T47D (cell line): ENCODE data around the gene MMP25.

Source experiments
- DNase-seq, 2 experiments: peaks; one replicate each; pipeline versions ENCODE4 v3.0.0 to v3.0.0-alpha.2; 2011 to 2012; ENCODE audit warnings: low read depth in 1 of 2, low spot score in 1 of 2
- JUND ChIP-seq: IDR thresholded peaks from 2 replicates; pipeline ENCODE4 v1.6.1; 2012; ENCODE audit warnings: low read depth
- in situ Hi-C: cut with HindIII; loops from 2 replicates; pipeline ENCODE4 v1.10.0; 2016; ENCODE audit warnings: low sequenced_read_pairs, low pct_unique_long_range_greater_than_20kb

Gene MMP25

DNA sequence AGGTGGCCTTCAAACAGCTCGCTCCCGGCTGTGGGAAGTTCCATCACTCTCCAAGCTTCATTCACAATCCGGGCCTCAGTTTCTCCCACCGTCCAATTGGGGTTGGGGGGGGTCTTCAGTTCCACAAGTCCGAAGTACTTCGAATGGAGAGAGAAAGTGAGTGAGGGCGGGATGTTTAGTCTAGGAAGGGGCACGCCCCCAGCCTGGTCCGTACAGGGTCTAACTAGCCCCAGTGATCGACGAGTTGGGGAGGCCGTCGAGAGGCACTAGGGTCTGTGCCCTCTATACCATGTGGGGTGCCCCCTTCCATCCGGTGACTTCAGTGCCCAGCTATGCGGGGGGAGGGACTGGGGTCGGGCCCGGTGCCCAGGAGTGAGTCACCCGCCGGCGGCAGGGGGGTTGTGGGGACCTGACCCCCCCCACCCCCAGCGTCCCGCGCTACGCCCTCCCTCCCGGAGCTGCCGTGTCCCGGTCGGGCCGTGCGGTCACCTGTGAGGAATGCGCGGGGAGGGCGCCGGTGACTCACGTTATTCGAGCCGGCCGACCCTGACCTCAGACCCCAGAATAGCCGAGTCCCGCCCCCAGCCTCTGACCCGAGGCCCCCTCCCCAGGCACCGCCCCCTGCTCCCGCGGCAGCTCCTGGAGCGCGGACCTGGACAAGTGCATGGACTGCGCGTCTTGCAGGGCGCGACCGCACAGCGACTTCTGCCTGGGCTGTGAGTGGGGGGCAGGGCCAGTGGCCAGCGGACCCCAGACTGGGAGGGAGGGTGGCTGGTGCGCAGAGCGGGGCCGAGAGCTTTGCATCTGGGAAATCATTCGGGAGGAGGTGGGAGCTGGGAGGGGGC is 25.5 kb upstream of the MMP25 start:
- in situ Hi-C loops = no loop called here
- peak; percentile 71 to 89 for DNase-seq
- TF ChIP-seq JUND = peak; percentile 97

DNA sequence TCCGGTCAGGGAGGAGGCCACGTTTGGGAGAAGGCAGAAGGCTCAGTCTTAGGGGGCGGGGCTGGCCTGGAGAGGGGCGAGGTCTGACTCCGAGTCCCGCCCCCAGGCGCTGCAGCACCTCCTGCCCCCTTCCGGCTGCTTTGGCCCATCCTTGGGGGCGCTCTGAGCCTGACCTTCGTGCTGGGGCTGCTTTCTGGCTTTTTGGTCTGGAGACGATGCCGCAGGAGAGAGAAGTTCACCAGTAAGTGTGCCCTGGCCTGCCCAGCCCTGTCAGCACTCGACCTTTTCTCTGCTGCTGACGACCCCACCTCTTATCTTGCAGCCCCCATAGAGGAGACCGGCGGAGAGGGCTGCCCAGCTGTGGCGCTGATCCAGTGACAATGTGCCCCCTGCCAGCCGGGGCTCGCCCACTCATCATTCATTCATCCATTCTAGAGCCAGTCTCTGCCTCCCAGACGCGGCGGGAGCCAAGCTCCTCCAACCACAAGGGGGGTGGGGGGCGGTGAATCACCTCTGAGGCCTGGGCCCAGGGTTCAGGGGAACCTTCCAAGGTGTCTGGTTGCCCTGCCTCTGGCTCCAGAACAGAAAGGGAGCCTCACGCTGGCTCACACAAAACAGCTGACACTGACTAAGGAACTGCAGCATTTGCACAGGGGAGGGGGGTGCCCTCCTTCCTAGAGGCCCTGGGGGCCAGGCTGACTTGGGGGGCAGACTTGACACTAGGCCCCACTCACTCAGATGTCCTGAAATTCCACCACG is 24.7 kb upstream of the MMP25 start:
- peak; percentile 75 to 88 for DNase-seq
- no peak for TF ChIP-seq JUND
- in situ Hi-C loops = no loop called here

DNA sequence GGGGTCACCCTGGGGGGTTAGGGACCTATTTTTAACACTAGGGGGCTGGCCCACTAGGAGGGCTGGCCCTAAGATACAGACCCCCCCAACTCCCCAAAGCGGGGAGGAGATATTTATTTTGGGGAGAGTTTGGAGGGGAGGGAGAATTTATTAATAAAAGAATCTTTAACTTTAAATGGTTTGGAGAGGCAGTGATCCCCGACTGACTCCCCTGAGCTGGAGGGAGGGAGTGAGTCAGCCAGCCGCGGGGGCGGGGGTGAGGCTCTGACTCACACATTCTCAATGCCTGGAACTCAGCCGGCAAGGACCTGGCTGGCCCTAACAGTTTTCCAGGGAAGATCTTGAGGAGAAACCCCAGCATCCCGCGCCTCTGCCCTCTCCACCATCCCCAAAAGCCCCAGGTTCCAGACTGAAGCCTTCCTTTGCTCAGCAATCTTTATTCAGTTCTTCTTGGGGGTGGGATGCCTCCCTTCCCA is 24.1 kb upstream of the MMP25 start:
- TF ChIP-seq JUND = peak; percentile 76; the same call in 1 of the 2 replicates
- DNase-seq = peak in 1 of 2 experiments; percentile 87
- in situ Hi-C loops = no loop called here

DNA sequence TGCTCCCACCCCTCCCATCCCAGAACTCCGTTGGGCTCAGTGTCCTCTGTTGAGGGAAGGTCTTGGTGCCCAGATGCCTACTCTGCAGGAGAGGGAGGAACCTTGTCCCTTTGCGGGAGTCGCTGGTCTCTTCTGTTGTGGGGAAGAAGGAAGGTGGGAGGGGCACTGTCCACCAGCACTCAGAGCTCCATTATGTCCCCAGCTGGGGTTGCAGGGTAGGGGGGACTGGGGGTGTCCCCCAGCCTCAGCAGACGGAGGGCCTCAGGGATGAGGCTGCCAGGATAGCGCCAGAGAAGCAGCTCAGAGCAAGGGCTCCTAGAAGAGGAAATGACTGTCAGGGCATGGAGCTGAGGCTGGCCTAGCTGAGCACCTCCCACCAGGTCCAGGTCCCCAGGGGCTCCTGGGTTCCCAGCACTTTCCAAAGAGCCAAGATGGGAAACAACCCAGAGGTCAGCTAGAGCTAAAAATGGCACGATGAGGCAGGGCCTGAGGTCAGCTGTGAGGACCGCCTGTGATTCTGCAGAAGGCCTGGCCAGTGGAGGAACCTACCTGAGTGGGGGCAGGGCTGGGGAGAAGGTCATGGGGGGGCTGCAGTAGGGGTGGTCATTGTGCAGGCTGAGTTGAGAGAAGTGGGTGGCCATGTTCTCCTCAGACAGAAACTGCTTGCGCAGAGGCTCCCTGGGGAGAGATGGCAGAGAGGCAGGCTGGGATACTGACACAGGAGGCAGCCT is 23.5 kb upstream of the MMP25 start:
- TF ChIP-seq JUND = peak; percentile 67; the same call in 1 of the 2 replicates
- DNase-seq = peak in 1 of 2 experiments; percentile 25
- in situ Hi-C loops = no loop called here

DNA sequence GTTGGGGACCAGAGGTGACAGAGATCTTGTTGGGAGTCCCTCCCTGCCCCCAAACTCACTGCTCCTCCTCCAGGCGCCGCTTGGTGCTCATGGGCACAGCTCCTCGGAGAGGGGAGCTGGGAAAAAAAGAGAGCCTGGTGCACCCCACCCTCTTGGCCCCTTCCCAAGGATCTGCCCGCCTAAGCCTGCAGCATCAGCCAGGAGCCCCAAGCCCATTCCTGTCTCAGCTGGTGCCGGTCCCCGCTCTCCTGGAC is 23.0 kb upstream of the MMP25 start:
- DNase-seq = peak; percentile 43 to 67
- in situ Hi-C loops = no loop called here
- TF ChIP-seq JUND = peak; percentile 2; the same call in 1 of the 2 replicates

DNA sequence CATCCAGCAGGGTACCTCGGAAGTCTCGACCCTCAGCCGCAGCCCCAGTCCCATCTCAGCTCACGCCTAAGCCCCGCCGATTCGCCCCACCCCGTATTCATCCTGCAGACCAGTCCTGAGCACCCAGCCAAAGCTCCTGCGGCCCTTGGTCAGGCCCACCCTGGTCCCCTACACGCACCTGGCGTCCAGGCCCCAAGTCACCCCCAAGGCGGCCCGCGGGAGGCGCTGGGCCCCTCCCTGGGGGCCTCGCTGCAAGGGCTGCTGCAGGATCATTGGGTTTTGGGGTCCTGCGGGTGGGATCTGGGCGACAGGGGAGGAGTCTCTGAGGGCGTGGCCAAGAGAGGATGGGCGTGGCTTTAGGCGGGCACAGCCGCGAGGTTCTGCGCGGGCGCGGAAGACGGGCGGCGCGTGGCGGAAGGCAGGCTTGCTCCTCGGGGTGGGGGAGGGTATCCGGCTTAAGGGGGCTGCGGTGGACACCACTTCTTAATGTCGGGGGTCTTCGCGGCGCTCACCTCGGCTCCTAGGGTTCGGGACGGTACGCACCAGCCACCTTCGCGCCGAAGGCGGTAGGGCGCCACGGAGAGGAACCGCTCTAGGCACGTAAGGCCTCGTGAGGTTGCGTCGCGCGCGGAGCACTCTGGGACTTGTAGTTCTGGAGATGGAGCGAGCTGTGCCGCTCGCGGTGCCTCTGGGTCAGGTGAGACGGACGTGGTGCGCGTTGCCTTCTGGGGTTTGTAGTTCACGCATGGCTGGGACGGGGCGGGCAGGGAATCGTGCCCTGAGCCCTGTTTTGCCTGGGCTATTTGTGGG is 22.5 kb upstream of the MMP25 start, which contains the start of the genes HCFC1R1 and THOC6:
Gene HCFC1R1 (minus strand): TSS at position 274 of the 810 bp plus-strand sequence. CDS start 1 bp downstream, at position 273.
Gene THOC6 (plus strand): TSS at position 367 of the 810 bp plus-strand sequence. CDS start 292 bp downstream, at position 659.
- peak; percentile 83 to 99 for DNase-seq
- in situ Hi-C loops = no loop called here

DNA sequence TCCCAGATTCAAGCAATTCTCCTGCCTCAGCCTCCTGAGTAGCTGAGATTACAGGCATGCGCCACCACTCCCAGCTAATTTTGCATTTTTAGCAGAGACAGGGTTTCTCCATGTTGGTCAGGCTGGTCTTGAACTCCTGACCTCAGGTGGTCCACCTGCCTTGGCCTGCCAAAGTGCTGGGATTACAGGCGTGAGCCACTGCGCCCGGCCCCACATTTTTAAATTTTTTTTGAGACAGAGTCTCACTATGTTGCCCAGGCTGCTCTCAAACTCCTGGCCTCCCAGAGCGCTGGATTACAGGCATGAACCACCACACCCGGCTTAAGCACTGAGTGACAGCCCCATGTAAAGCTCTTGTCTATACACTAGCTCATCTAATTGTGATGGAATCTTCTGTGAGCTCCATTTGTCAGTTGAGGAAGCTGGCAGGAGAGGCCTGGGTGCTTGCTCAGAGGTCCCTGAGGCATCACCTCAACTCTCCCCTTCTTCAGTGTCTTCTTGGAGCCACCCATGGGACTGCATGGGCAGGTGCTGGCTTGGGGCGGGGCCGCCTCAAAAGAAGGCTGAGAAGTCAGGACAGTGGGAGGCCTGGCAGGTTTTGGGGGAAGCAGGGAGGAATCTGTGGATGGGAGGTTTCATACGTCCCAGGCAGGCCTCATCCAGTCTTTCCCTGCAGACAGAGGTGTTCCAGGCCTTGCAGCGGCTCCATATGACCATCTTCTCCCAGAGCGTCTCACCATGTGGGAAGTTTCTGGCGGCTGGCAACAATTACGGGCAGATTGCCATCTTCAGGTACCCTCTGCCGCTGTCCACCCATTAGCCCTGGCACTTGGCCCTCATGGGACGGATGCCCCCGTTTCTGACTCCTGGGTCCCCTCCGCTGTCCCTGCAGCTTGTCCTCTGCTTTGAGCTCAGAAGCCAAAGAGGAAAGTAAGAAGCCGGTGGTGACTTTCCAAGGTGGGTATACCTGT is 21.0 kb upstream of the MMP25 start:
- no peak for DNase-seq
- in situ Hi-C loops = no loop called here
- TF ChIP-seq JUND = no peak

More for the DNA sequence above, 22.5 kb upstream of the MMP25 start, which contains the start of the genes HCFC1R1 and THOC6:
- TF ChIP-seq JUND = no peak; the same call in 1 of the 2 replicates

DNA sequence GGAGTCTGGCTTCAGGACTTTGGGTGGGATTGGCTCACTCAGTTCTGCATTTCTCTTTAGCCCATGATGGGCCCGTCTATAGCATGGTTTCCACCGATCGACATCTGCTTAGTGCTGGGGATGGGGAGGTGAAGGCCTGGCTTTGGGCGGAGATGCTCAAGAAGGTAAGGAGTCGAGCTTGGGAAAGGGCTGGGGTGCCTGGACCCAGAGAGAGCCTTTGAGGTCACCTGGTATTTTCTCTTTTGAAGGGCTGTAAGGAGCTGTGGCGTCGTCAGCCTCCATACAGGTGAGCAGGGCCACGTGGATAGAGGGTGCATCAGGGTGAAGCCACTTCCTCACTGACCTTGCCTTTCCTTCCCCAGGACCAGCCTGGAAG is 20.4 kb upstream of the MMP25 start:
- TF ChIP-seq JUND = no peak
- no peak for DNase-seq
- in situ Hi-C loops = no loop called here

DNA sequence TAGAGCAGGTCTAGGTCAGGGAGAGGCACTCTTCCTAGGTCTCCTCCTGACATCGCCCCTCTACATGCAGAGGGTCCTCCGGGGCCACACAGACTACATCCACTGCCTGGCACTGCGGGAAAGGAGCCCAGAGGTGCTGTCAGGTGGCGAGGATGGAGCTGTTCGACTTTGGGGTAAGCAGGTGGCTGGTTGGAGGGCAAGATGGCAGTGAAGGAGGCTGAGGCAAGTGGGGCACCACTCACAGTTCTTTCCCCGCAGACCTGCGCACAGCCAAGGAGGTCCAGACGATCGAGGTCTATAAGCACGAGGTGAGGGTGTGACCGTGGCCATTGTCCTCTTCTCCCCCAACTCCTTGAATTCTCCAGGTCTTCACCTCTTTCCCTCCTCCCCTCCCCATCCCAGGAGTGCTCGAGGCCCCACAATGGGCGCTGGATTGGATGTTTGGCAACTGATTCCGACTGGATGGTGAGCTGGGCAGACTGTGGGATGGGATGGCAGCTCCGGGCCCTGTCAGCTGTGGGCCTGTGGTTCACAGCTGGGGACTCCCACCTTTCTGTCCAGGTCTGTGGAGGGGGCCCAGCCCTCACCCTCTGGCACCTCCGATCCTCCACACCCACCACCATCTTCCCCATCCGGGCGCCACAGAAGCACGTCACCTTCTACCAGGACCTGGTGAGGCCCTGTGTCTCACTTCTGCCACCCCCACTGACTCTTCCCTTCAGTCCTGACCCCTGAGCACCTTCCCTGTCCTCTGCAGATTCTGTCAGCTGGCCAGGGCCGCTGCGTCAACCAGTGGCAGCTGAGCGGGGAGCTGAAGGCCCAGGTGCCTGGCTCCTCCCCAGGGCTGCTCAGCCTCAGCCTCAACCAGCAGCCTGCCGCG is 19.5 kb upstream of the MMP25 start:
- DNase-seq = no peak
- TF ChIP-seq JUND = no peak
- in situ Hi-C loops = no loop called here

DNA sequence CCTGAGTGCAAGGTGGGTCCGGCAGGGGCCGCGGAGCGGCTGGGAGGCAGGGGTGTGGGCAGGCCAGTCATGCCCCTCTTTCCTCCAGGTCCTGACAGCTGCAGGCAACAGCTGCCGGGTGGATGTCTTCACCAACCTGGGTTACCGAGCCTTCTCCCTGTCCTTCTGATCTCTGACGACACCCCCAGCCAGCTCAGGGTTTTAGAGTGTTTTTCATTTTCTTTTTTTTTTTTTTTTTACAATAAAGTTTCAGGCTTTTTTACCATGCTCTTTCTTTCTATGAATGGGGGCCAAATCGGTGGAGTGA is 18.9 kb upstream of the MMP25 start:
- in situ Hi-C loops = no loop called here
- TF ChIP-seq JUND = no peak
- no peak for DNase-seq
